ENCODE results near the gene CRYGN.

GRCh38 chr7:151386301-151387160, 53.4 kb downstream of the CRYGN start:
- no peak for TF ChIP-seq EZH2 (IDR thresholded peaks at IDR 0.05; ENCODE audit: low read depth, unreplicated experiment)
- TF ChIP-seq CTCF (conservative IDR thresholded peaks at IDR 0.05; ENCODE audit: low read depth in 2 of 2) = no peak
- no peak for TF ChIP-seq POLR2AphosphoS5 (IDR thresholded peaks at IDR 0.05; ENCODE audit: low read depth)
- no peak for TF ChIP-seq REST (IDR thresholded peaks at IDR 0.05; ENCODE audit: unreplicated experiment)
- no peak for TF ChIP-seq CREB1 (CRISPR knock-in tag; IDR thresholded peaks at IDR 0.05; ENCODE audit: low read depth)
- no peak for TF ChIP-seq EZH2phosphoT487 (IDR thresholded peaks at IDR 0.05; ENCODE audit: unreplicated experiment)

All from GM23338 (cell line).